ENCODE results near the gene ANXA1.
"Not testable (repeated sequence)": the region's sequence is repeated elsewhere in the genome, so short reads cannot be mapped to it uniquely, and the experiment has no call there.

The ANXA1 gene

DNA sequence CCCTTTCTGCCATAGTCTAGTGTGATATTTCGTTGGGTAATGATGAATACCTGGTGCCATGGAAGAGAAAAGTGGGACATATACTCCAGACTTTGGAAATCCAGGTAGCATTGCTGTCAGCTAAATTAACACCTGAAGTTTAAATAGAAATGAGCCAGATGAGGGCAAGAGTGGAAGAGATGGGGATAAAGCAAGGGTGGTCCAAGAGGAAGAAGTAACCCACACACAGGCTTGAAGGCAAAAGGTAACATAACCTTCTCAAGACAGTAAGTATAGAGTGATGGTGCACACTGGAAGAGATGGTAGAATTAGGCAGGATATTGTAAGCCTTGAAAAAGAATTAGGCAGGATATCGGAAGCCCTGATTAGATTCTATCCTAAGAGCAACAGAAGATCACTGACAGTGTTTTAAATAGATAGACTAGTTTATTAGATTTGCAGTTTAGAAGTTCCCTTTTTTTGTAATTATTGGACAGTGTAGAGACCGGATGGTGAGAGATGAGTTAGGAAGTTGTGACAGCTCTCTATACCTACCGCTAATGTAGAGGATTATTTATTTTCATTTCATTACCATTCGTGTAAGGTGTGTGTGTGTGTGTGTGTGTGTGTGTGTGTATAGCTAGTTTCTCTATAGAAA is 16.8 kb downstream of the ANXA1 start:
- DNase-seq (ENCODE audit: low read depth): no peak

DNA sequence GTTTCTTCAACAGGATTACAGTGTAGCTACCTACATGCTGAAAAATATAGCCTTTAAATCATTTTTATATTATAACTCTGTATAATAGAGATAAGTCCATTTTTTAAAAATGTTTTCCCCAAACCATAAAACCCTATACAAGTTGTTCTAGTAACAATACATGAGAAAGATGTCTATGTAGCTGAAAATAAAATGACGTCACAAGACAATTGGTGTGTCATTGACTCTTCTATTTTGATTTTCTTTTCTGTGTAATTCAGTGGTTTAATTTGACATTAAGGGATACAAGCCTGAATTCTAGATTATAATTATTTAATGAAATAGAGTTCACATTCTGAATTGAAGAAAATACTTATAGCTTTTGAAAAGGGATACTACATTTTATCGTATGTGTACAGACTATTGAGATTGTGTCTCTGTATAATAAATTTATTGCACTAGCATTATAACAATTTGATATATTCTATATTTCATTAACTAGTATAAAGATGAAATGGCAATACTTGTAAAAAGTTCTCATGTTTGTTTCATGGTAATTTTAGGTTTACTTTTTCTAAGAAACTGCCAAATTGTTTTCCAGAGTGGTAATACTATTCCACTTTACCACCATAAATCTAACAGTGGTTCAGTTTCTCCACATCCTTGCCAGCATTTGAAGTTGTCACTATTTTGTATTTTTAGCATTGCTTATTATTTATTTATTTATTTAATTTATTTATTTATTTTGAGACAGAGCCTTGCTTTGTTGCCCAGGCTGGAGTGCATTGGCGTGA is 18.7 kb downstream of the ANXA1 start:
- DNase-seq (ENCODE audit: low read depth): no peak

DNA sequence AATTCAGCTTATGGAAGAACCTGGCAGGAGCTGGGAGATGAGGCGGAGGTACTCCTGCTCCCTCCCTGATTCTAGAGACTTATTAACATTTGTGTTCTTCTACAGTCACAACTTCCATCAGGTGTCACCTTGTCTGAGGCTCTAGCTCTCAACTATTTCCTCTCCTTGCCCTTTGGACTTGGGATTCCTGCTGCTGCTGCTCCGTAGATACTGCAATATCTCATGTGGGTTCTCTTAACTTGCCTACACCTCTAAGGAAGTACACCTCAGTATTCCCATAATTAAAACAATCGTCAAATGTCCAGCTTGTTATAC is 21.2 kb downstream of the ANXA1 start:
- DNase-seq (ENCODE audit: low read depth): no peak

DNA sequence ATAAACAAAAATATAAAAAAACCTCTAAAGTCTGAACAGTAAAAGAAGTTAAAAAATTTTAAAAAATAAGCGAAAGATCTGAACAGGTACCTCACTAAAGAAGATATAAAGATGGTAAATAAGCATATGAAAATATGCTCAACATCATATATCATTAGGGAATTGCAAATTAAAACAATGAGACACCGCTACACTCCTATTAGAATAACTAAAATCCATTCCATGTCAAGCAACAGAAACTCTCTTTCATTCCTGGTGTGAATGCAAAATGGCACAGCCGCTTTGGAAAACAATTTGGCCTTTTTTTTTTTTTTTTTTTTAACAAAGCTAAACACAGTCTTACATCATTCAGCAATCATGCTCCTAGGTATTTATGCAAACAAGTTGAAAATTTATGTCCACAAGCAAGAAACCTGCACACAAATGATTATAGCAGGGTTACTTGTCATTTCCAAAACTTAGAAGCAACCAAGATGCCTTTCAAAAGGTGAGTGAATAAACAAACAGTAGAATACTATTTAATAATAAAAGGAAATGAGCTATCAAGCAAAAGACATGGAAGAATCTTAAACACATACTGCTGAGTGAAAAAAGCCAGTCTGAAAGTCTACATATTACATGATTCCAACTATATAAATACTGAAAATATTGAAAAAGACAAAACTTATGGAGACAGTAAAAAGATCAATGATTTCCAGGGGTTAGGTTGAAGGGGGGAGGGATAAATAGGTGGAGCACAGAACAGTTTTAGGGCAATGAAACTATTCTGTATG is 22.1 kb downstream of the ANXA1 start:
- DNase-seq (ENCODE audit: low read depth): no peak

DNA sequence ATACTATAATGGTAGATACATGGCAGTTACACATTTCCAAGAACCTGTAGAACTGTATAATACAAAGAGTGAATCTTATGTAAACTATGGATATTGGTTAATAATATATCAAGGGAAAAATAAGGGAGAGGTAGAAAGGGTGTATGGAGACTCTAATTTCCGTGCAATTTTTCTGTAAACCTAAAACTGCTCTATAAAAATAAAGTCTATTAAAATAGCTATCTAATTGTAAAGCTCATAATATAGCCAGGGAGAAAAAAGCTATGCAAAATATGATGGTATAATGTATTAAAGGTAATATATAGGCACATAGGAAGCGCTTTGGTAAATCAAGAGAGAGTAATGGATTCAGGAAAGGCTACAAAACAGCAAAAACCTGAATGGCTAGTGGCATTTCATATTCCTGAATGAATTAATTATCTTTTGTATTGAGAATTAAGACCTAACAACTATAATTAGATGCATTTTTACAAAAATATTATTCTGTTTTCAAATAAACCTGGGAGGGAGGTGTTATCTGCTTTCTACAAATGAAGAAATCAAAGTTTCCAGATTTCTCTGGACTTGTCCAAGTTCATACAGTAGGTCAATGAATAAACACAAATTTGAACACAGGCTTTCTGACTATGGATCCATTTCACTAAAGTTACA is 22.8 kb downstream of the ANXA1 start:
- DNase-seq (ENCODE audit: low read depth): no peak

DNA sequence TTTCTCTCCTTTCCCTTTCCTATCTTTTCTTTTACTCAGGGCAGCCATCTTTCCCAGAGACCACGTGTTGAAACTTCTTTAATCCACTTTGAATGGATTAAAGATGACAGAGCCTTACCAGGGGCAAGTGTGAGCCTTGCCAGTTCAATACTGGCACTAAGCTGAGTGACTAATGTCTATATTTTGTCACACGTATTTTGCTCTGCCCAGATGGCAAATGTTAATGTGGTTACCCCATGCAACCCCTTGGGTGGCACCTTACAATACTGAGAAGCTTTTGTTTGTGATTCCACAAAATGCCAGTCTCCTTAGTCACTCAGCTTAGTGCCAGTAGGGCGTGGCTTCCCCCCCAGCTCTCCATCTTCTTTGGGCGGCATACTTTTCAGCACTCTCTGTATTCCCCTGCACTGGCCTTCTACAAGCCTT is 24.8 kb downstream of the ANXA1 start:
- no peak for DNase-seq (ENCODE audit: low read depth)

DNA sequence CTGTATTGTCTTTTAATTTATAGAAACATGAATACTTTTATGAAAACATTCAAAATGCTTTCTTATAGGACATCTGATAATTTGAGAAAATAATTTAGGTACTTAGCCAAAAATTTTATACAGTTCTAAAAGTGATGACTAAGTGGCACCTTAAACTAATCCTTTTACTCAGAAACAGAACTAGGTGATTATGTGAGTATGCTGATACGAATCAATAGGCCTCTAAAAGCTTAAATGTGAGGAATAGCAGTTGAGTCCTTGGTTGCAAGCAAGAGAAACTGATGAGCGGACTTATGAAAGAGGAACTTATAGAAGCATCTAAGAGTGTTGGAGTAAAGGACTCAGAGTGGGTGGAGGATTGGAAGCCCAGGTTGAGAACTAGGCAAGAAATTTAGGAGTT is 26.4 kb downstream of the ANXA1 start:
- DNase-seq (ENCODE audit: low read depth): no peak

DNA sequence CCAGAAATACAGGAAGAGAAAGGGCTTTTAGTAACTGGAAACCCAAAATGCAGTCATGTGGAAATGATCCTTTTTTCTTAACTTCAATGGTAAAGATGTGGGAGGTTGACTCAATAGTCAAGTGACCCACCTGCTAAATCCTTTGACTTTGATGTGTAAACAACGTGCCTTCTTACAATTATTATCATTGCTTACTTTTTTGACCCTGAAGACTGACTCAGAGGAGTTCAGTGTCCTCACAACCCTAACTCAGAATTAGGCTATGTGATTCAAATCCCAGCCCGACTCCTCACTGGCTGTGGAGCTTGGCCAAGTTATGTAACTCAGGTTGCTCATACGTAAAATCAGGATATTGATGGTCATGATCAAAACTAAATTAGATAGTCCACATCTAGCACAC is 27.9 kb downstream of the ANXA1 start:
- no peak for DNase-seq (ENCODE audit: low read depth)

DNA sequence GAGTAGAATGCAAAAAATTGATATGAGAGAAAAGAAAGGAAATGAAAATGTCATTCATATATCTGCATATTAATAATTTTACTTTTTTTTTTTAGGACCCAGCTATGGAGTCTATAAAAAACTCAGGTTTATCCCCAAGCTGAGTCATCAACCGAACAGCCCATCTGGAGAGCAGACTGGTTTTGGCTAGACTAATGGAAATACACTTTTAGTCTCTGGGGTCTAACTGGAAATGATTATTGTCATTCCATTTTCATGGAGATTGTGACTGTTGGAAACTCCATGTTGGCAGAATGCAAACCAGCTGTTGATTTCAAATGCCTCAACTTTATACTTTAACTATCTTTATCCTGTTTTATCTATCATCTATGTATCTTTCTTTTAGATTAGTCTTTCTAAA is 28.7 kb downstream of the ANXA1 start:
- DNase-seq (ENCODE audit: low read depth): peak; percentile 37

DNA sequence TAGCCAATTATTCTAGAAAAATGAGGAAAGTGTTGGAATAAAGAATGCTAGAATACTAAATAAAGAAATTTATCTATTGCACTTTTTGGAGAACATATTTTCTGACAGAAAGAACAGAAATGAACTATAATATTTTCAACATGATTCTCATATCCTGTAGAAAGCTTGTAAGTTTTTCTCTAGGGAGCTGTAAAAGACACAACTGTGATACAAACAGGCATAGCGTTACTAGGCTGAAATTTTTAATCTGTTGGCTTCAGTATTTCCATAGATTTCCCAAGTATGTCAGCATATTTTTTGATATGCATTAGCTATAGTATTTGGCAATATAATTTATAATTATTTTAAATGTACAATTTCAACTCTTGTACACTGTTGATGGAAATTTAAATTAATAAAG is 31.3 kb downstream of the ANXA1 start:
- DNase-seq (ENCODE audit: low read depth): no peak

DNA sequence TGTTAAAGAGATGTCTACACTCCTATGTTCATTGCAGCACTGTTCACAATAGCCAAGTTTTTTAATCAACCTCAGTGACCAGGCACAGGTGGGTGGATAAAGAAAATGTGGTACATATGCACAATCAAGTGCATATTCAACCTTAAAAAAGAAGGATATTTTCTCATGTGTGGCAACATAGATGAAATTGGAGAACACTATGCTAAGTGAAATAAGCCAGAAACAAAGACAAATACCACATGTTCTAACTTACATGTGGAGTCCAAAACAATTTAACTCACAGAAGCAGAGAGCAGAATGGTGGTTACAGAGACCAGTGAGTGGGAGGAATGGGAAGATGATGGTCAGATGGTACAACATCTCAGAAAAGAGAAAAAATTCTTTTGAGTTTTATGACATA is 31.8 kb downstream of the ANXA1 start:
- DNase-seq (ENCODE audit: low read depth): no peak

DNA sequence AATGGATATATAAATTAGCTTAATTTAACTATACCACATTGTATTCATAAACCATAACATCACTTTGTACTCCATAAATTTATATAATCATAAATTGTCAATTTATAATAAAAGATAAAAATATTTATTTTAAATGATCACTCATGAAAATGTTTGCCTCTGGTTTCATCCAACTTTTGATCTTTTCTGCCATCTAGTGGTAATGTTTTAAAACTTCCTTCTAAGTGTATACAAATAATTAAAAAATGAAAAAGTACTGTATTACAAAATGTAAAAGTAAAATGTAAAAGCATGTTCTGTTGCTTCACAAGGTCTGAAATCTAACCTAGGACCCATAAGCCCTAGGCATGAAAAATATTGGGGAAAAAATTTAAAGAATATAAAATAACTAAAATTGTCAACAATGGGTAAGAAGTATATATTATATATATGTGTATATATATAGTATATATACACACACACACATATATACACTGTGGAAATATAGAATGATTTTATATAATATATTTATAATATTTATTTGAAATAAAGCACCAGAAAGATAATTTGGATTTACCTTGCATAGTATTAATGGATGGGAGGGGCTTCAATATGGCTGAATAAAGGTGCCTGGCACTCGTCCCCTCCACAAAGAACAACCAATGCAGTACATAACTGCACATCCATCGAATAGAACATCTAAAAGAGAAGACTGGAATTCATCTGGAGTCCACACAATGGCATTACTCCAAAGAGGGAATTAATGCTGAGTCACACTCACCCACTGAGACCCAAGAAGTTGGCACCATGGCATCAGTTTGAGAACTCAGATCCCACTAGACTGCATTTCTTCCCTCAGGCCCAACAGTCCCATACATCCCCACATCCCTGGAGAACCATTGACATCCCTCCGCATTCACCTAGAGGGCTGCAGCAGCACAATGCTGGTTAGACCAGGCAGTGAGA is 32.5 kb downstream of the ANXA1 start:
- DNase-seq (ENCODE audit: low read depth): no peak

DNA sequence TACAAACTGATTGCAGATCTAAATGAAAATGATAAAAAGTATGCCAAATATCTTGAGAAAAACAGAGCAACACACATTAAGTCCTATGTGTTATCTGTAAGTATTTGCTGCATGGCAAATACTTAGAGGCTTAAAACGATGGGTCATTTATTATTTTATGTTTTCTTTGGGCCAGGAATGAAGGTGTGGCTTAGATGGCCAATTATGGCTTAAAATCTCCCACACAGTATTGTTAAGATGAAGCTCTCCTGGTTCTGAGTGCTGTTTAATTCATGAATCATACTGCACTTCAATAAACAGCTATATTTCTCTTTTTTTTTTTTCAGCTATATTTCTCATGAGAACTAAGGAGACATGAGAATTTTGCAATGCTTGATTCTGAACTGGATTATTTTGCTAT is 39.4 kb downstream of the ANXA1 start:
- DNase-seq (ENCODE audit: low read depth): not testable (repeated sequence)

DNA sequence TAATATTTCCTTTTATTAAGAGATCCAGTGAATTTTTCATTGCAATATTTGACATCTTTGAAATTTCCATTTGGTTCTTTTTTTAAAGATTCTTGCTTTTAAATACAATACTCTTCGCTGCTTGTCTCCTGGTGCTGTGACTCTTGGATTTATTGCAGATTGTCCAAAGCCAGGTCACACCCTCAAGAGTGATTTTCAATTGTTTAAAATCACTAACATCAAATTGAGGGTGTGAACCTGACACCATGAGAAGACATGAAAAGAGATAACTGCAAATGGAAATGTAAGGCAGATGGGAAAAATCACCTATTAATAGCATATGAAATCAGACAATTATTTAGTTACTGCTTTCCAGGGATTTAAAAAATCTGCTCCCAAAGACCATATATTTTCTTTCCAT is 42.6 kb downstream of the ANXA1 start:
- no peak for DNase-seq (ENCODE audit: low read depth)

DNA sequence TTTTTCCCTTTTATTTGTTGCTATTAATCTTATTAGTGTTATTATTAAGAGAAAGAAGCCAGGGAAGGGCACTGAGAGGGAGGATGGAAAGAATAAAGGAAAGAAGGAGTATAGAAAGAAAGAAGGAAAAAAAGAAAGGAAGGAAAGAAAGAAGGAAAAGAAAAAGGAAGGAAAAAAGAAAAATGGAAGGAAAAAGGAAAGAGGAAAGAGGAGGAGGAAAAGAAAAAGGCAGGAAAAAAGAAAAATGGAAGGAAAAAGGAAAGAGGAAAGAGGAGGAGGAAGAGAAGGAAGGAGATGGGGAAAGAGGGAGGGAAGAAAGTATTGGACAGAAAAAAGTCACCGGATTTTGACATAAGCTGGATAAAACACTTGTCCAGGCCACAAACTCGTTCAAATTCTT is 47.8 kb downstream of the ANXA1 start:
- no peak for DNase-seq (ENCODE audit: low read depth)

DNA sequence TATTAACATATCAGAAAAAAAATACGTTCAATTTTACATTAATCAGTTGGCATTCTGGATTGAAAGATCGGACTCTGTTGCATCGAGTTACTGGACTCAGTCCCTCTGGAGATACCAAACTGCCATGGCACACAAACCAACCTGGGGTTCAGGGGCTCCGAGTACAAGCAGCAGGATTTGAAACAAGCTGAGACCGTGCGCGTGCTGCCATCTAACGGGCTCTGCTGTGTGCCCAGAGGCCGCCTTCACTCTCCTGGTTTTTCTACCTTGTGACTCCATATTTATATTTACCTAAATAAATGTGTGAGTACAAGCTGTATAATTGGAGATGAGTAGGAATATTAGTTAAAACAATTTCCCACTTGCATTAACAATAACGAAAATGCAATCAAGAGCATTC is 48.2 kb downstream of the ANXA1 start:
- no peak for DNase-seq (ENCODE audit: low read depth)

DNA sequence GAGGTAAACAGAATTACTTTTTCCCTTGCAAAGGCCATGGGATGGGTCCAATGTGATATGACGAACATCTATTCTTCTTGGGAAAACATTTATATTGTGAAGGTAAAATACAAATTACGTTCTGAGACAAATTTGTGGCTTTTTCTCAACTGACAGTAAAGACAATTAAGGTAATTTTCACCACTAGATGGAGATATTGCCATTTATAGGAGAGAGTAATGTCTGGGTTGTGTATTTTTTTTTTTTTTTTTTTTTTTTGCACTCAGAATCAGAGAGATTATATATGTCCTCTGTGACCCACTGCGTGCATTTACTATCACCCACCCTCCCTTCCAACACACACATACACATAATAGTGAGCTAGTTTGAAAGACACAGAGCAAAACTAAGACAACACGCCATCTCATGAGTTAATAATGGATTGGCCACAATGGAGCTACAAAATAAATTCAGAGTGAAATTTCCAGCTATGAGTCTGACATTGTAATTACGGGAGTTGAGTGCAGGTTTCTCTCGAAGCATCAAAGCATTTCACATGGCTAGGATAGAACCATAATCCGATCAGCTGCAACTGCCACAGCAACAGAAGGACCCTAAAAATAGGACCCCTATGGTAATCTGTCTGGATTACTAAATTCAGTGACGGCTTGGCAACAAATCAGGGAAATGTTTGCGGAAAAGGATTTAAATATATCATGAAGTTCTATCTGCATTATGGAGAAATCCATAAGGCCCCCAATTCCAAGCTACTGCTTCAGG is 49.2 kb downstream of the ANXA1 start:
- DNase-seq (ENCODE audit: low read depth): no peak

DNA sequence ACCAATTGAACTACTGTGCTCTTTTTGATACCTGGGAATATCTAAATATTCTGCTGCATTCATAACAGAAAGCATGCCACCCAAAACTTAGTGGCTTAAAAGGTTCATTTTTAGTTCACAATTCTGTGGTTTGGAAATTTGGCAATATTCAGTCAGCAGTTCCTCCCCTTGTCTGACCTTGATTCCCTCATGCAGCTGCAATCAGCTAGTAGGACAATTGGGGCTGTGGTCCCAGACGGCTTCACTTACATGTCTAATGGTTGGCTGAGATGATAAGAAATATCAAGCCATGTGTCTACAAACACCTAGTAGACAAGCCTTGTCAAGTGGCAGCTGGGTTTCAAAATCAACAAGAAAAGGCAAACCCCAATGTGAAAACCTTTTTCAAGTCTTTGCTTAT is 51.3 kb downstream of the ANXA1 start:
- DNase-seq (ENCODE audit: low read depth): no peak

DNA sequence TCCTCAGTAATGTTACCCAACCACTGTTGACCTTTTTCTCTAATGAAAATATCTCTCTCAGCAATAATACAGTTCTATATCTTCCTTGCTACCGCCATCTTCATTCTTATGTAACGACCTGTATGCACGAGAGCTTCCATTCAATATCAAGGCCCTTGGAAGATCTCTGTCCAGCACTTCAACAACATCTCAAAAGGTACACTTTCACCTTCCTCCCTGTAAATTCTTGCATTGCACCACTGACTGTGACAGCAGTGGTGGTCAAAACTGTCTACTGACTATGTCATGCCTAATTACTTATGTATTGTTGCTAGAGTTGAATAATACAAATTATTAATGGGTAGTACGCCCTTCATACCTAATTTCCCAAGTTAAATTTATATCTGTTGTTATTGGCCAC is 53.3 kb downstream of the ANXA1 start:
- no peak for DNase-seq (ENCODE audit: low read depth)

DNA sequence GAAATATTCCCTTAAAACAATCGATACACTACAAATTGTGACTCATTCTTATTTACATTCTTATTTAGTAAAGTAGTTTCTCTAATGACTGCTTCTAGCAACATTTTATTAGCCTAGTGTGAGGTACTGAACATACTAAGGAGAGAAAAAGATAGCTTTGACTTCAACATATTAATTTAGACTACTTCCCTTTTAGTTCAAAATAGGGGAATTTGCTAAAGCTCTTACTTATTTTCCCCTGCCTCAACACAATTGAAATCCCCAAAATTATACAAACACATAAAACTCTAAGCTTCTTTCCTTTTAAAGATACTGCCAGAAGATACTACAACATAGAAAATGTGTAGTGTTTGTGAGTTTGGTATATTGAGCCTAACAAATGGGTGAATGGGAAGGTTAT is 55.2 kb downstream of the ANXA1 start:
- DNase-seq (ENCODE audit: low read depth): no peak
